ENCODE measurements around the gene IRX6. TPM values are rescaled to one million over a fixed set of nuclear protein-coding genes. Genes with fewer than 3 reads are reported as not detected.

Gene IRX6
- total and polyA plus RNA-seq, 2 experiments from 2014 or later: 0.09 to 0.15 TPM

DNA sequence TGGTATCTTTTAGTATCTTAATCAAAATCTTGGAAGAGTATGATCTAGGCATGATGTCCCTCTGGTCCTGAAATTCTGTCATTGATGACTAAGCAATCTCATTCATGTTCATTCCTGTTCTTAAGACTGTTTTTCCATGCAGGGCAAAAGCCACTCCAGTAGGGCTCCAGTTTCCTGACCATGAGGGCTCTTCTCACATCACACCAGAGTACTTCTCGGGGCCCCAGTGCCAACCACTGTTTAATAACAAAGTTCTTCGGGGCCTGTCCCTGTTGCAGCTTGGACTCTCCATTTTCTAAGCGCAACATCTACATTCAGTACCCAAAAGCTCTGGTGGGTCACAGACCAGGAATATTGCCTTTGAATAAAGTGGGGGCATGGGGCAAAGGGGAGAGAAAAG is 52.0 kb downstream of the IRX6 start:
- TF ChIP-seq CTCF (IDR thresholded peaks at IDR 0.05; ENCODE audit: low read depth, low read length): no peak
- H3K27me3 ChIP-seq: peaks cover 9% of the 10 kb centered on the region
- peaks cover 11% of the 10 kb centered on the region for H3K4me1 ChIP-seq (ENCODE audit: low read depth)
- H3K36me3 ChIP-seq: no peaks in the 10 kb centered on the region
- no peak for DNase-seq (ENCODE audit: low read depth in 1 of 2, low spot score in 1 of 2)
- no peak overlapping the region for H3K4me3 ChIP-seq
- no peaks in the 10 kb centered on the region for H3K9me3 ChIP-seq (ENCODE audit: low read depth)
- no peak overlapping the region for H3K27ac ChIP-seq

DNA sequence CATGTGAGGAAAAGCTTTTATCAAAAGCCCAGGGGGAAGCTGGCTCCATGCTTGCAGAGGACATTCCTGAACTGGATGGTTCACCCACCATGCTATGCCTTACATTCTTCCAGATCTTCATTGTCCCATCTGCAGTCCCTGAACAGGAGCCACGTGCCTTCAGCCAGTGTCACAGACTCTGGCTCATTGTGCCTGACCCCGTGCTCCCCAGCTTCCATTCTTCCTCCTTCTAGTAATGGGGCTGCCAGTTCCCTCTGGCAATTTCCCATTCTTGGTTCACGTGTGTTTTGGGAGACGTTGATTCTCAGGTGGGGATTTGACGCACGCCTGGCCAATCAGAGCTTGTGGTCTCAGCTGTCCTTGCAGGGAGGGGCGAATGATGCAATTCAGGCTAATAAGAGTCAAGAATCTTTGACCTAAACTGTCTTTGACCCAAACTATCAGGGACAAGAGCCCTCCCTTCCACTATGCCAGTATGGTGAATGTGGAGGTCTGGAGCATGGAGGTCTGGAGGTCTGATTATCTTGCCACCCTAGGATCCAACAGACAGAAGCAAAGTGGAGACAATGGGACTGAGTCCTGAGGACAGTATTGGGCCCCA is 52.7 kb downstream of the IRX6 start:
- Histone ChIP-seq H3K9me3 (ENCODE audit: low read depth) (no peaks in the 10 kb centered on the region), H3K4me1 (ENCODE audit: low read depth) (peaks cover 11% of the 10 kb centered on the region), H3K27ac (no peak overlapping the region)

GRCh38 chr16:55377840-55378239 is 53.8 kb downstream of the IRX6 start:
- Histone ChIP-seq H3K36me3 (no peaks in the 10 kb centered on the region), H3K27ac (no peak overlapping the region), H3K9me3 (ENCODE audit: low read depth) (no peaks in the 10 kb centered on the region), H3K4me1 (ENCODE audit: low read depth) (peaks cover 1% of the 10 kb centered on the region), H3K27me3 (peaks cover 9% of the 10 kb centered on the region), H3K4me3 (no peak overlapping the region)
- TF ChIP-seq CTCF (IDR thresholded peaks at IDR 0.05; ENCODE audit: low read depth, low read length): no peak
- DNase-seq (ENCODE audit: low read depth in 1 of 2, low spot score in 1 of 2): no peak

More for the DNA sequence above, 52.7 kb downstream of the IRX6 start:
- Histone ChIP-seq H3K36me3 (no peaks in the 10 kb centered on the region), H3K27me3 (peaks cover 9% of the 10 kb centered on the region), H3K4me3 (no peak overlapping the region)
- no peak for TF ChIP-seq CTCF (IDR thresholded peaks at IDR 0.05; ENCODE audit: low read depth, low read length)
- DNase-seq (ENCODE audit: low read depth in 1 of 2, low spot score in 1 of 2): no peak

DNA sequence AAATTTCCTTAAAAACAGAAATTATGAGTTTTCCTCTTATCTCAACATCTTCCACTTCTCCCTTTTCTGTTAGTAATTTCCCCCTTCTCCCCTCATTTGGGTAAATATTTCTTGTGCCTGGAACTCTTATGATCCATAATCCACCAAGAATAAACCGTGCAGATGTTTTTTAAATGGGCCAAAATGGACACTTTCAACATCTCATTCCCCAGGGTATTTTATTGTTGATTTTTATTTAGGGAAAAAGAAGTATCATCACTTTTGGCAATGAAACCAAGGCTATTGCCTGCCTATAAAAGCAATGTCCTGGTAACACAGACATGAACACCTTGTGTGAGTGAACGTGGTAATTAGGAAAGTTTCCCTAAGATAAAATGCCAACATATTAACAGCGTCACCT is 54.6 kb downstream of the IRX6 start:
- no peaks in the 10 kb centered on the region for H3K4me1 ChIP-seq (ENCODE audit: low read depth)
- peaks cover 9% of the 10 kb centered on the region for H3K27me3 ChIP-seq
- H3K4me3 ChIP-seq: no peak overlapping the region
- no peaks in the 10 kb centered on the region for H3K36me3 ChIP-seq
- DNase-seq (ENCODE audit: low read depth in 1 of 2, low spot score in 1 of 2): no peak
- no peaks in the 10 kb centered on the region for H3K9me3 ChIP-seq (ENCODE audit: low read depth)
- no peak for TF ChIP-seq CTCF (IDR thresholded peaks at IDR 0.05; ENCODE audit: low read depth, low read length)
- H3K27ac ChIP-seq: no peak overlapping the region

DNA sequence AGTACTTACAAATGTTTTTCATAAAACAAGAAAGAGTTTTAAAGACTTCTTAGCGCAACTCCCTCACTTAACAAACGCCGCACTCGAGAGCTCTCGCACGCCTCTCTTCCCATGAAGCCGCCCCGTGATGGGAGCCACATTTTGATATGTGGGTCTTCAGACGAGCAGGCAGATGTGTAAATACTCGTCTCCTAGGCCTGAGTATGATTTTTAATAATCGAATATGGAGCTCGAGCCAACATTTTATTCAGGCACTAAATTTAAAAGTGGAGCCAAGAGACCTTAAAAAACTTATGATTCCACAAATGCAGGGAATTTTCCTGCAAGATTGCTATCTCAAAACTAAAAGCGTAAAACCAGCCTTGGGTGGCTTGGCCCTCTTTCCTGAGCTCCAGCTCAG is 55.4 kb downstream of the IRX6 start:
- Histone ChIP-seq H3K4me1 (ENCODE audit: low read depth) (no peaks in the 10 kb centered on the region), H3K27ac (no peak overlapping the region), H3K36me3 (no peaks in the 10 kb centered on the region), H3K27me3 (peaks cover 9% of the 10 kb centered on the region), H3K4me3 (no peak overlapping the region), H3K9me3 (ENCODE audit: low read depth) (no peaks in the 10 kb centered on the region)
- TF ChIP-seq CTCF (IDR thresholded peaks at IDR 0.05; ENCODE audit: low read depth, low read length): no peak
- no peak for DNase-seq (ENCODE audit: low read depth in 1 of 2, low spot score in 1 of 2)

All from cardiac muscle cell (in vitro differentiated cells and primary cell).